ENCODE measurements around the gene DUSP7.

DNA sequence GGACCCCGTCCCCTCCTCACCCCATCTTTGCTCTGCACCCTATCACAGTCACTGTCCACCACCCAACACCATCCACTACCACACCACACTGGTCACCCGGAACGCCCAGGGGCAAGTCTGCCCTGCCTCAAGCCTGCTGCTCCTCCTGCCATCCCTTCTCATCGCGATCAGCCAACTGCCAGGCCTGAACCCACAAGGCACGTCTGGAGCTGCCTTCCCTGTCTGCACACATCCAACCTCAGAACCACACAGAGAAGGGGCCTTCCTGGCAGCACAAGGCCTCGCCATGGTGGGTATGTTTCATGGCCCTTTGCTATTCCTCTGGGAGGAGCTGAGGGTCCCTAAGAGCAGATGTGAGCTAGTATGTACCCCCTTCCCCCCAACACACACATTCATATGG is 3.4 kb upstream of the DUSP7 start:
- TF ChIP-seq, protein P1, sequence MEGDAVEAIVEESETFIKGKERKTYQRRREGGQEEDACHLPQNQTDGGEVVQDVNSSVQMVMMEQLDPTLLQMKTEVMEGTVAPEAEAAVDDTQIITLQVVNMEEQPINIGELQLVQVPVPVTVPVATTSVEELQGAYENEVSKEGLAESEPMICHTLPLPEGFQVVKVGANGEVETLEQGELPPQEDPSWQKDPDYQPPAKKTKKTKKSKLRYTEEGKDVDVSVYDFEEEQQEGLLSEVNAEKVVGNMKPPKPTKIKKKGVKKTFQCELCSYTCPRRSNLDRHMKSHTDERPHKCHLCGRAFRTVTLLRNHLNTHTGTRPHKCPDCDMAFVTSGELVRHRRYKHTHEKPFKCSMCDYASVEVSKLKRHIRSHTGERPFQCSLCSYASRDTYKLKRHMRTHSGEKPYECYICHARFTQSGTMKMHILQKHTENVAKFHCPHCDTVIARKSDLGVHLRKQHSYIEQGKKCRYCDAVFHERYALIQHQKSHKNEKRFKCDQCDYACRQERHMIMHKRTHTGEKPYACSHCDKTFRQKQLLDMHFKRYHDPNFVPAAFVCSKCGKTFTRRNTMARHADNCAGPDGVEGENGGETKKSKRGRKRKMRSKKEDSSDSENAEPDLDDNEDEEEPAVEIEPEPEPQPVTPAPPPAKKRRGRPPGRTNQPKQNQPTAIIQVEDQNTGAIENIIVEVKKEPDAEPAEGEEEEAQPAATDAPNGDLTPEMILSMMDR (IDR thresholded peaks at IDR 0.05) = no peak
- TF ChIP-seq POLR2AphosphoS5 (IDR thresholded peaks at IDR 0.05; ENCODE audit: insufficient read depth in 1 of 2, low read depth in 1 of 2) = no peak
- TF ChIP-seq POLR2A (IDR thresholded peaks at IDR 0.05) = no peak
